ENCODE data around the gene NIM1K.

DNA sequence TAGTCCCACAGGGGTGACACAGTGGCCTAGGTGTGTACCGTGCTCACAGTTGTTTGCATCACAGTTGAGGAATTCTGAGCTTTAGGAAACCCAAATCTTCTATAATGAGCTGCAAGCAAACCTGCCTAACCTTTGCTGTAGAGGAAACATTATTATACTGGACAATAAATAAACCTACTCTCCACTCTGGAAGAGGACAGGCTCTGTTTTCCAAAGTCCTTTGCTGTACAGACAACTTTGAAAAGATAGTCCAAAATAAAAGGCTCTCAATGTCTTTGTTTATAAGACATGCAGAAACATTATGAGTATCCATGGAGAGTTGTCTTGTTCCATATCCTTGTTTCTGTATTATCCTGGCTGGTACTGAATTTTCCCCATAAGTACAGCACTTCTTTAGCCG is 42.0 kb upstream of the NIM1K start:
- TF ChIP-seq POLR2A (IDR thresholded peaks at IDR 0.05; ENCODE audit: low read length) (no peak), GATA1 (IDR thresholded peaks at IDR 0.05; ENCODE audit: low read depth, low read length) (no peak)
